Measurements from ENCODE around the gene IGF2BP2.

IGF2BP2 gene

GRCh38 chr3:185696039-185696438 lies 128.8 kb downstream of the IGF2BP2 start:
- peak; percentile 88 for TF ChIP-seq ZFP3 (CRISPR knock-in tag; IDR thresholded peaks at IDR 0.05)
- no peak for TF ChIP-seq CSRNP3 (CRISPR knock-in tag; IDR thresholded peaks at IDR 0.05)
- peak; percentile 55 for ATAC-seq

- ATAC-seq = peak; percentile 77
- no peak for TF ChIP-seq OSR1 (CRISPR knock-in tag; IDR thresholded peaks at IDR 0.05)
- TF ChIP-seq ESRRG (CRISPR knock-in tag; IDR thresholded peaks at IDR 0.05) = no peak
- TF ChIP-seq ZFP30 (CRISPR knock-in tag; IDR thresholded peaks at IDR 0.05) = no peak
- no peak for TF ChIP-seq CREB5 (CRISPR knock-in tag; IDR thresholded peaks at IDR 0.05; ENCODE audit: low read depth)
- TF ChIP-seq ARNTL (CRISPR knock-in tag; IDR thresholded peaks at IDR 0.05; ENCODE audit: borderline replicate concordance, low read depth) = no peak
- no peak for TF ChIP-seq PPARA (CRISPR knock-in tag; IDR thresholded peaks at IDR 0.05; ENCODE audit: borderline replicate concordance)
- TF ChIP-seq PATZ1 (CRISPR knock-in tag; IDR thresholded peaks at IDR 0.05; ENCODE audit: borderline replicate concordance) = no peak
- TF ChIP-seq ZNF8 (CRISPR knock-in tag; IDR thresholded peaks at IDR 0.05) = no peak
- TF ChIP-seq GLIS3 (CRISPR knock-in tag; IDR thresholded peaks at IDR 0.05) = no peak
- TF ChIP-seq ZNF70 (CRISPR knock-in tag; IDR thresholded peaks at IDR 0.05) = no peak
- no peak for TF ChIP-seq TOX (CRISPR knock-in tag; IDR thresholded peaks at IDR 0.05; ENCODE audit: borderline replicate concordance)
- TF ChIP-seq BACH2 (CRISPR knock-in tag; IDR thresholded peaks at IDR 0.05; ENCODE audit: borderline replicate concordance) = no peak
- no peak for TF ChIP-seq POU6F1 (CRISPR knock-in tag; IDR thresholded peaks at IDR 0.05; ENCODE audit: borderline replicate concordance, low read depth)
- TF ChIP-seq ZNF565 (CRISPR knock-in tag; conservative IDR thresholded peaks at IDR 0.05; ENCODE audit: low read depth) = no peak
- TF ChIP-seq TCF4 (CRISPR knock-in tag; IDR thresholded peaks at IDR 0.05; ENCODE audit: borderline replicate concordance) = no peak
- TF ChIP-seq ZC3H10 (CRISPR knock-in tag; IDR thresholded peaks at IDR 0.05) = no peak
- no peak for TF ChIP-seq TSHZ2 (CRISPR knock-in tag; IDR thresholded peaks at IDR 0.05)
Measured at GRCh38 chr3:185693985-185694653, 130.7 kb downstream of the IGF2BP2 start.

GRCh38 chr3:185691622-185692021 lies 133.2 kb downstream of the IGF2BP2 start:
- ATAC-seq = no peak

More at GRCh38 chr3:185691622-185692021, 133.2 kb downstream of the IGF2BP2 start:
- TF ChIP-seq TSHZ2 (CRISPR knock-in tag; IDR thresholded peaks at IDR 0.05) = no peak
- TF ChIP-seq ESRRG (CRISPR knock-in tag; IDR thresholded peaks at IDR 0.05) = no peak
- no peak for TF ChIP-seq ARNTL (CRISPR knock-in tag; IDR thresholded peaks at IDR 0.05; ENCODE audit: borderline replicate concordance, low read depth)
- no peak for TF ChIP-seq TOX (CRISPR knock-in tag; IDR thresholded peaks at IDR 0.05; ENCODE audit: borderline replicate concordance)
- TF ChIP-seq PATZ1 (CRISPR knock-in tag; IDR thresholded peaks at IDR 0.05; ENCODE audit: borderline replicate concordance) = no peak
- no peak for TF ChIP-seq ZNF8 (CRISPR knock-in tag; IDR thresholded peaks at IDR 0.05)
- no peak for TF ChIP-seq CSRNP3 (CRISPR knock-in tag; IDR thresholded peaks at IDR 0.05)
- TF ChIP-seq SNAI2 (CRISPR knock-in tag; IDR thresholded peaks at IDR 0.05) = no peak
- TF ChIP-seq GLIS3 (CRISPR knock-in tag; IDR thresholded peaks at IDR 0.05) = no peak

All from SK-N-SH treated with all-trans-retinoic acid at 6 μM for 48 hours (cell line).